GM21381 (cell line): ENCODE measurements around the gene KDM2B.

Source experiments
- ATAC-seq: cut with Tn5 transposase; IDR thresholded peaks from one replicate; pipeline ENCODE4 v1.9.1; 2021; ENCODE audit warnings: mild to moderate bottlenecking, moderate library complexity; ENCODE audit not compliant: unreplicated experiment

The KDM2B gene

GRCh38 chr12:121466794-121467637, 113.8 kb downstream of the KDM2B start:
- ATAC-seq = peak; percentile 85

GRCh38 chr12:121465921-121466793, 114.7 kb downstream of the KDM2B start:
- peak; percentile 7 for ATAC-seq

- no peak for ATAC-seq
Observed at GRCh38 chr12:121464331-121464730, 116.5 kb downstream of the KDM2B start.

- ATAC-seq = no peak
Observed at GRCh38 chr12:121461048-121461447, 119.8 kb downstream of the KDM2B start.

- no peak for ATAC-seq
Observed at GRCh38 chr12:121456551-121456950, 124.3 kb downstream of the KDM2B start.

- ATAC-seq = no peak
Observed at GRCh38 chr12:121455766-121456420, 124.9 kb downstream of the KDM2B start.

GRCh38 chr12:121454921-121455320, 125.9 kb downstream of the KDM2B start:
- ATAC-seq = no peak

- ATAC-seq = no peak
Observed at GRCh38 chr12:121453629-121454028, 127.2 kb downstream of the KDM2B start.

GRCh38 chr12:121452985-121453360, 127.8 kb downstream of the KDM2B start:
- no peak for ATAC-seq

- ATAC-seq = no peak
Observed at GRCh38 chr12:121452340-121452984, 128.4 kb downstream of the KDM2B start.

GRCh38 chr12:121451961-121452339, 128.9 kb downstream of the KDM2B start:
- no peak for ATAC-seq

- no peak for ATAC-seq
Observed at GRCh38 chr12:121448771-121449315, 132.0 kb downstream of the KDM2B start.

GRCh38 chr12:121446750-121447149, 134.1 kb downstream of the KDM2B start:
- ATAC-seq = no peak

- no peak for ATAC-seq
Observed at GRCh38 chr12:121444842-121445202, 136.0 kb downstream of the KDM2B start.

- ATAC-seq = no peak
Observed at GRCh38 chr12:121443911-121444841, 136.6 kb downstream of the KDM2B start.

GRCh38 chr12:121443193-121443870, 137.5 kb downstream of the KDM2B start:
- no peak for ATAC-seq

- ATAC-seq = no peak
Observed at GRCh38 chr12:121442028-121442948, 138.5 kb downstream of the KDM2B start.

- no peak for ATAC-seq
Observed at GRCh38 chr12:121441555-121441954, 139.3 kb downstream of the KDM2B start.
